WTC11 (cell line): Measurements from ENCODE around the gene MYH11. TPM values are rescaled to one million over a fixed set of nuclear protein-coding genes. Genes with fewer than 3 reads are reported as not detected.

Experiments used
- ATAC-seq: fragments of 200-7000 bp; cut with Tn5 transposase; 2 replicates; pipeline ENCODE4 v1.10.0; 2021; ENCODE audit warnings: mild to moderate bottlenecking, moderate library complexity
- CTCF ChIA-PET: fragments of 300-600 bp; sonication (Branson Sonifier 250); formaldehyde crosslinking; loops from one replicate; lab custom pipeline; 2021; ENCODE audit warnings: antibody characterized with exemption; lab: Charles Lee
- POLR2A ChIA-PET: fragments of 350-600 bp; sonication (Branson Sonifier 250); formaldehyde crosslinking; loops from one replicate; lab custom pipeline; 2021; ENCODE audit warnings: antibody characterized with exemption; lab: Charles Lee
- DNase-seq: peaks from one replicate; pipeline ENCODE4 v3.0.0; 2021; ENCODE audit warnings: low spot score
- H3K27ac Mint-ChIP-seq: 2 replicates; pipeline ENCODE4 v1.8.0; 2021; ENCODE audit warnings: mixed read lengths
- H3K27me3 Mint-ChIP-seq: 2 replicates; pipeline ENCODE4 v1.8.0; 2021; ENCODE audit warnings: low read depth, mild to moderate bottlenecking, moderate library complexity, mixed read lengths
- H3K36me3 Mint-ChIP-seq: 2 replicates; pipeline ENCODE4 v1.8.0; 2021; ENCODE audit warnings: mixed read lengths
- H3K4me1 Mint-ChIP-seq: 2 replicates; pipeline ENCODE4 v1.8.0; 2022; ENCODE audit warnings: mixed read lengths
- H3K4me3 Mint-ChIP-seq: 2 replicates; pipeline ENCODE4 v1.8.0; 2021; ENCODE audit warnings: mild to moderate bottlenecking, moderate library complexity, mixed read lengths
- H3K9me3 Mint-ChIP-seq: 2 replicates; pipeline ENCODE4 v1.8.0; 2021; ENCODE audit warnings: mixed read lengths
- ATF2 ChIP-seq: sonication (generic); formaldehyde crosslinking; IDR thresholded peaks from 2 replicates; pipeline ENCODE4 v1.8.1; 2022; ENCODE audit warnings: low read depth, missing genetic modification reagents, borderline replicate concordance
- CDX4 ChIP-seq: fragments of 250-450 bp; sonication (Bioruptor Pico); IDR thresholded peaks from 2 replicates; pipeline ENCODE4 v1.9.0; 2021; ENCODE audit warnings: moderate library complexity, mild to moderate bottlenecking, inconsistent platforms, borderline replicate concordance
- E2F4 ChIP-seq: sonication (generic); formaldehyde crosslinking; IDR thresholded peaks from 2 replicates; pipeline ENCODE4 v1.8.1; 2022; ENCODE audit warnings: low read depth, mild to moderate bottlenecking, moderate library complexity, missing genetic modification reagents, borderline replicate concordance
- EMX1 ChIP-seq: fragments of 250-450 bp; sonication (Bioruptor Pico); IDR thresholded peaks from 2 replicates; pipeline ENCODE4 v1.8.0; 2021; ENCODE audit warnings: mild to moderate bottlenecking
- ETV6 ChIP-seq: sonication (generic); formaldehyde crosslinking; IDR thresholded peaks from 2 replicates; pipeline ENCODE4 v1.8.1; 2022; ENCODE audit warnings: mild to moderate bottlenecking, missing genetic modification reagents
- HMGXB4 ChIP-seq: sonication (generic); formaldehyde crosslinking; IDR thresholded peaks from 2 replicates; pipeline ENCODE4 v1.8.1; 2023; ENCODE audit warnings: mild to moderate bottlenecking, moderate library complexity, missing genetic modification reagents
- IRF1 ChIP-seq: sonication (generic); formaldehyde crosslinking; IDR thresholded peaks from 2 replicates; pipeline ENCODE4 v1.8.0; 2023; ENCODE audit warnings: missing genetic modification reagents
- IRF2 ChIP-seq: sonication (generic); formaldehyde crosslinking; IDR thresholded peaks from 2 replicates; pipeline ENCODE4 v1.8.0; 2022; ENCODE audit warnings: low read depth, missing genetic modification reagents, borderline replicate concordance
- MXD4 ChIP-seq: fragments of 250-450 bp; sonication (Bioruptor Pico); IDR thresholded peaks from 2 replicates; pipeline ENCODE4 v1.8.0; 2021; ENCODE audit warnings: mild to moderate bottlenecking, moderate library complexity, borderline replicate concordance
- NFE2L1 ChIP-seq: sonication (generic); formaldehyde crosslinking; IDR thresholded peaks from 2 replicates; pipeline ENCODE4 v1.8.1; 2023; ENCODE audit warnings: missing genetic modification reagents
- NR1H2 ChIP-seq: sonication (generic); formaldehyde crosslinking; IDR thresholded peaks from 2 replicates; pipeline ENCODE4 v1.9.0; 2021; ENCODE audit warnings: mild to moderate bottlenecking, moderate library complexity, missing genetic modification reagents
- NR2C2 ChIP-seq: sonication (generic); formaldehyde crosslinking; IDR thresholded peaks from 2 replicates; pipeline ENCODE4 v1.8.0; 2022; ENCODE audit warnings: mild to moderate bottlenecking, missing genetic modification reagents
- PREB ChIP-seq: sonication (generic); formaldehyde crosslinking; IDR thresholded peaks from 2 replicates; pipeline ENCODE4 v1.8.1; 2022; ENCODE audit warnings: mild to moderate bottlenecking, missing genetic modification reagents, moderate library complexity, borderline replicate concordance
- SOX15 ChIP-seq: fragments of 250-450 bp; sonication (Bioruptor Pico); IDR thresholded peaks from 2 replicates; pipeline ENCODE4 v1.9.0; 2021; ENCODE audit warnings: mild to moderate bottlenecking
- TEAD4 ChIP-seq: sonication (generic); formaldehyde crosslinking; IDR thresholded peaks from 2 replicates; pipeline ENCODE4 v1.8.0; 2022; ENCODE audit warnings: mild to moderate bottlenecking, missing genetic modification reagents
- ZBTB43 ChIP-seq: sonication (generic); formaldehyde crosslinking; IDR thresholded peaks from 2 replicates; pipeline ENCODE4 v1.8.1; 2023; ENCODE audit warnings: mild to moderate bottlenecking, missing genetic modification reagents
- ZMAT4 ChIP-seq: fragments of 250-450 bp; sonication (Bioruptor Pico); IDR thresholded peaks from 2 replicates; pipeline ENCODE4 v1.9.0; 2021; ENCODE audit warnings: mild to moderate bottlenecking
- ZNF121 ChIP-seq: sonication (generic); formaldehyde crosslinking; IDR thresholded peaks from 2 replicates; pipeline ENCODE4 v1.8.0; 2023; ENCODE audit warnings: missing genetic modification reagents
- ZNF138 ChIP-seq: sonication (generic); formaldehyde crosslinking; conservative IDR thresholded peaks from 2 replicates; pipeline ENCODE4 v1.8.1; 2022; ENCODE audit warnings: mild to moderate bottlenecking, moderate library complexity, missing genetic modification reagents
- ZNF317 ChIP-seq: sonication (generic); formaldehyde crosslinking; IDR thresholded peaks from 2 replicates; pipeline ENCODE4 v1.8.1; 2023; ENCODE audit warnings: low read depth, mild to moderate bottlenecking, moderate library complexity, missing genetic modification reagents, borderline replicate concordance
- ZNF423 ChIP-seq: fragments of 250-450 bp; sonication (Bioruptor Pico); IDR thresholded peaks from 2 replicates; pipeline ENCODE4 v2.1.2; 2022; ENCODE audit warnings: mild to moderate bottlenecking, moderate library complexity
- total RNA-seq: library from RNA; stranded (reverse); gene quantifications from 3 replicates; pipeline ENCODE4 v1.2.3, GENCODE V29; 2021

MYH11 gene
- total RNA-seq, 1 experiment from 2014 or later, result 0.74 TPM

GRCh38 chr16:15811481-15812400 is 45.1 kb downstream of the MYH11 start (continued):
- TF ChIP-seq ZBTB43 (CRISPR knock-in tag) (no peak), PREB (CRISPR knock-in tag) (no peak), IRF2 (no peak), ZNF423 (CRISPR knock-in tag) (no peak), E2F4 (CRISPR knock-in tag) (no peak), CDX4 (CRISPR knock-in tag) (no peak), TEAD4 (no peak)

GRCh38 chr16:15810949-15811348 is 45.9 kb downstream of the MYH11 start:
- Mint-ChIP-seq H3K4me1 (peaks cover 11% of the 10 kb centered on the region), H3K4me3 (no peak overlapping the region), H3K27ac (no peak overlapping the region), H3K27me3 (peaks cover 9% of the 10 kb centered on the region), H3K9me3 (peaks cover 7% of the 10 kb centered on the region), H3K36me3 (peaks cover 3% of the 10 kb centered on the region)
- ATAC-seq (no peak), DNase-seq (no peak)
- CTCF ChIA-PET, result interaction anchor here (1.0 to 2.9 kb wide), 5 partner anchors 11 to 332 kb away, joined by 3 to 10 read pairs (median 6); no protein-coding TSS in a partner anchor
- no peak for TF ChIP-seq ZNF317
- no peak for TF ChIP-seq ZNF121 (CRISPR knock-in tag)
- no peak for TF ChIP-seq NFE2L1 (CRISPR knock-in tag)
- no peak for TF ChIP-seq PREB (CRISPR knock-in tag)
- TF ChIP-seq ZMAT4 (CRISPR knock-in tag), result no peak
- TF ChIP-seq NR1H2 (CRISPR knock-in tag), result no peak
- TF ChIP-seq SOX15, result no peak
- no peak for TF ChIP-seq EMX1
- TF ChIP-seq ETV6, result no peak
- TF ChIP-seq ZNF138, result no peak
- TF ChIP-seq MXD4 (CRISPR knock-in tag), result no peak
- no peak for TF ChIP-seq ATF2 (CRISPR knock-in tag)
- TF ChIP-seq NR2C2 (CRISPR knock-in tag), result no peak
- no peak for TF ChIP-seq HMGXB4 (CRISPR knock-in tag)
- TF ChIP-seq IRF1, result no peak
- POLR2A ChIA-PET, result interaction anchor here (0.7 kb wide), 1 partner anchor 228 kb away, joined by 3 read pairs; no protein-coding TSS in a partner anchor
